ENCODE measurements around the gene TMEM187. TPM values are rescaled to one million over a fixed set of nuclear protein-coding genes. Genes with fewer than 3 reads are reported as not detected.

TMEM187 gene
- total and polyA plus RNA-seq, 4 donors: 2.0 to 9.0 (median 7.8) TPM

- peaks cover 68% of the 10 kb centered on the region for H3K4me1 ChIP-seq (ENCODE audit: control insufficient read depth, insufficient read depth, low read length)
- peak in 1 of 6 donors; percentile 5 for DNase-seq (ENCODE audit: low read depth in 4 of 6, low spot score in 6 of 6)
- 28% methylated on average over 23 of the region's 25 CpGs for WGBS (ENCODE audit: insufficient coverage)
Observed at GRCh38 chrX:153969125-153969903, 3.2 kb upstream of the TMEM187 start.

GRCh38 chrX:153969904-153970356 is 2.6 kb upstream of the TMEM187 start:
- Histone ChIP-seq H3K4me3 (ENCODE audit: low read depth, low read length) (peak overlapping the region; percentile 91), H3K9me3 (ENCODE audit: control insufficient read depth, insufficient read depth, low read length) (no peaks in the 10 kb centered on the region), H3K36me3 (ENCODE audit: control insufficient read depth, insufficient read depth, low read length) (peaks cover 12% of the 10 kb centered on the region), H3K4me1 (ENCODE audit: control insufficient read depth, insufficient read depth, low read length) (peaks cover 66% of the 10 kb centered on the region), H3K27ac (ENCODE audit: low read depth, low read length) (peak overlapping the region; percentile 100), H3K27me3 (ENCODE audit: control insufficient read depth, insufficient read depth, low read length) (no peaks in the 10 kb centered on the region)
- WGBS (ENCODE audit: insufficient coverage): 14% methylated on average over 13 of the region's 26 CpGs
- DNase-seq (ENCODE audit: low read depth in 4 of 6, low spot score in 6 of 6): peak in 1 of 6 donors; percentile 45

More at GRCh38 chrX:153969125-153969903, 3.2 kb upstream of the TMEM187 start:
- Histone ChIP-seq H3K9me3 (ENCODE audit: control insufficient read depth, insufficient read depth, low read length) (no peaks in the 10 kb centered on the region), H3K36me3 (ENCODE audit: control insufficient read depth, insufficient read depth, low read length) (peaks cover 17% of the 10 kb centered on the region), H3K27me3 (ENCODE audit: control insufficient read depth, insufficient read depth, low read length) (no peaks in the 10 kb centered on the region), H3K27ac (ENCODE audit: low read depth, low read length) (peak overlapping the region; percentile 100), H3K4me3 (ENCODE audit: low read depth, low read length) (peak overlapping the region; percentile 91)

GRCh38 chrX:153970357-153971123 is 2.0 kb upstream of the TMEM187 start:
- DNase-seq (ENCODE audit: low read depth in 4 of 6, low spot score in 6 of 6): peak in 3 of 6 donors; percentile 58 to 94 (median 89)
- Histone ChIP-seq H3K4me3 (ENCODE audit: low read depth, low read length) (peak overlapping the region; percentile 91), H3K27ac (ENCODE audit: low read depth, low read length) (peak overlapping the region; percentile 100), H3K27me3 (ENCODE audit: control insufficient read depth, insufficient read depth, low read length) (no peaks in the 10 kb centered on the region), H3K9me3 (ENCODE audit: control insufficient read depth, insufficient read depth, low read length) (no peaks in the 10 kb centered on the region), H3K36me3 (ENCODE audit: control insufficient read depth, insufficient read depth, low read length) (peaks cover 12% of the 10 kb centered on the region), H3K4me1 (ENCODE audit: control insufficient read depth, insufficient read depth, low read length) (peaks cover 60% of the 10 kb centered on the region)
- WGBS (ENCODE audit: insufficient coverage): 7% methylated on average over 45 of the region's 49 CpGs

- H3K4me1 ChIP-seq (ENCODE audit: control insufficient read depth, insufficient read depth, low read length): peaks cover 55% of the 10 kb centered on the region
- WGBS (ENCODE audit: insufficient coverage): 8% methylated on average over 34 of the region's 34 CpGs
- peak overlapping the region; percentile 100 for H3K27ac ChIP-seq (ENCODE audit: low read depth, low read length)
Observed at GRCh38 chrX:153971124-153971449, 1.5 kb upstream of the TMEM187 start.

GRCh38 chrX:153971450-153972367 is 845 bp upstream of the TMEM187 start, which contains the start of gene HCFC1:
Gene HCFC1 (minus strand): TSS chrX:153971818. CDS start chrX:153970840, 978 bp downstream.
- H3K4me1 ChIP-seq (ENCODE audit: control insufficient read depth, insufficient read depth, low read length): peaks cover 49% of the 10 kb centered on the region
- peak within 1 kb of the TSS; percentile 100 for H3K27ac ChIP-seq (ENCODE audit: low read depth, low read length)
- H3K9me3 ChIP-seq (ENCODE audit: control insufficient read depth, insufficient read depth, low read length): no peaks in the 10 kb centered on the region
- WGBS (ENCODE audit: insufficient coverage): 7% methylated on average over 96 of the region's 96 CpGs
- H3K27me3 ChIP-seq (ENCODE audit: control insufficient read depth, insufficient read depth, low read length): no peaks in the 10 kb centered on the region
- H3K4me3 ChIP-seq (ENCODE audit: low read depth, low read length): peak within 1 kb of the TSS; percentile 91
- peaks cover 12% of the 10 kb centered on the region for H3K36me3 ChIP-seq (ENCODE audit: control insufficient read depth, insufficient read depth, low read length)
- peak; percentile 73 to 98 (median 91) for DNase-seq (ENCODE audit: low read depth in 4 of 6, low spot score in 6 of 6)

More at GRCh38 chrX:153971124-153971449, 1.5 kb upstream of the TMEM187 start:
- Histone ChIP-seq H3K27me3 (ENCODE audit: control insufficient read depth, insufficient read depth, low read length) (no peaks in the 10 kb centered on the region), H3K9me3 (ENCODE audit: control insufficient read depth, insufficient read depth, low read length) (no peaks in the 10 kb centered on the region), H3K36me3 (ENCODE audit: control insufficient read depth, insufficient read depth, low read length) (peaks cover 12% of the 10 kb centered on the region), H3K4me3 (ENCODE audit: low read depth, low read length) (peak overlapping the region; percentile 91)
- peak in 5 of 6 donors; percentile 67 to 95 (median 86) for DNase-seq (ENCODE audit: low read depth in 4 of 6, low spot score in 6 of 6)

GRCh38 chrX:153973127-153974002 is 811 bp downstream of the TMEM187 start:
- no peaks in the 10 kb centered on the region for H3K27me3 ChIP-seq (ENCODE audit: control insufficient read depth, insufficient read depth, low read length)
- peaks cover 32% of the 10 kb centered on the region for H3K4me1 ChIP-seq (ENCODE audit: control insufficient read depth, insufficient read depth, low read length)
- H3K27ac ChIP-seq (ENCODE audit: low read depth, low read length): peak overlapping the region; percentile 88
- DNase-seq (ENCODE audit: low read depth in 4 of 6, low spot score in 6 of 6): peak in 1 of 6 donors; percentile 38
- H3K9me3 ChIP-seq (ENCODE audit: control insufficient read depth, insufficient read depth, low read length): no peaks in the 10 kb centered on the region
- H3K36me3 ChIP-seq (ENCODE audit: control insufficient read depth, insufficient read depth, low read length): peaks cover 8% of the 10 kb centered on the region
- H3K4me3 ChIP-seq (ENCODE audit: low read depth, low read length): peak overlapping the region; percentile 53
- whole genome bisulfite sequencing (ENCODE audit: insufficient coverage): 64% methylated on average over 11 of the region's 20 CpGs

- Histone ChIP-seq H3K4me3 (ENCODE audit: low read depth, low read length) (no peak overlapping the region), H3K27ac (ENCODE audit: low read depth, low read length) (peak overlapping the region; percentile 88), H3K27me3 (ENCODE audit: control insufficient read depth, insufficient read depth, low read length) (no peaks in the 10 kb centered on the region), H3K9me3 (ENCODE audit: control insufficient read depth, insufficient read depth, low read length) (no peaks in the 10 kb centered on the region), H3K36me3 (ENCODE audit: control insufficient read depth, insufficient read depth, low read length) (peaks cover 2% of the 10 kb centered on the region), H3K4me1 (ENCODE audit: control insufficient read depth, insufficient read depth, low read length) (peaks cover 24% of the 10 kb centered on the region)
- WGBS (ENCODE audit: insufficient coverage): 75% methylated on average over 14 of the region's 14 CpGs
- no peak for DNase-seq (ENCODE audit: low read depth in 4 of 6, low spot score in 6 of 6)
Observed at GRCh38 chrX:153974003-153974725, 1.6 kb downstream of the TMEM187 start.

GRCh38 chrX:153974726-153975286 is 2.3 kb downstream of the TMEM187 start:
- no peak for DNase-seq (ENCODE audit: low read depth in 4 of 6, low spot score in 6 of 6)
- Histone ChIP-seq H3K9me3 (ENCODE audit: control insufficient read depth, insufficient read depth, low read length) (no peaks in the 10 kb centered on the region), H3K27me3 (ENCODE audit: control insufficient read depth, insufficient read depth, low read length) (no peaks in the 10 kb centered on the region), H3K27ac (ENCODE audit: low read depth, low read length) (no peak overlapping the region), H3K36me3 (ENCODE audit: control insufficient read depth, insufficient read depth, low read length) (no peaks in the 10 kb centered on the region), H3K4me3 (ENCODE audit: low read depth, low read length) (no peak overlapping the region), H3K4me1 (ENCODE audit: control insufficient read depth, insufficient read depth, low read length) (peaks cover 18% of the 10 kb centered on the region)
- 62% methylated on average over 3 of the region's 3 CpGs for WGBS (ENCODE audit: insufficient coverage)
